Renal cortical epithelial cell (primary cell): ENCODE measurements around the gene EPHA10. TPM values are rescaled to one million over a fixed set of nuclear protein-coding genes. Genes with fewer than 3 reads are reported as not detected.

Experiments
- DNase-seq: peaks from one replicate; pipeline ENCODE4 v3.0.0-alpha.2; 2011; ENCODE audit warnings: low read depth
- total RNA-seq: library from RNA; depleted of rRNA; stranded (reverse); fragments of >200 nt; gene quantifications from 2 replicates; pipeline ENCODE4 v1.2.3, GENCODE V29; 2014

The EPHA10 gene
- total RNA-seq, result 0.05 and 1.0 TPM in 2 replicates

- no peak for DNase-seq
Measured at GRCh38 chr1:37764888-37765441, at the start of gene EPHA10. EPHA10 (minus strand) TSS chr1:37765120; CDS start chr1:37765066, 54 bp downstream.

- no peak for DNase-seq
Measured at GRCh38 chr1:37814252-37814651, 49.3 kb upstream of the EPHA10 start.

- DNase-seq, result no peak
Measured at GRCh38 chr1:37813529-37814145, 48.7 kb upstream of the EPHA10 start.

GRCh38 chr1:37811027-37811655, 46.2 kb upstream of the EPHA10 start:
- peak; percentile 56 for DNase-seq

GRCh38 chr1:37809942-37810341, 45.0 kb upstream of the EPHA10 start:
- no peak for DNase-seq

DNA sequence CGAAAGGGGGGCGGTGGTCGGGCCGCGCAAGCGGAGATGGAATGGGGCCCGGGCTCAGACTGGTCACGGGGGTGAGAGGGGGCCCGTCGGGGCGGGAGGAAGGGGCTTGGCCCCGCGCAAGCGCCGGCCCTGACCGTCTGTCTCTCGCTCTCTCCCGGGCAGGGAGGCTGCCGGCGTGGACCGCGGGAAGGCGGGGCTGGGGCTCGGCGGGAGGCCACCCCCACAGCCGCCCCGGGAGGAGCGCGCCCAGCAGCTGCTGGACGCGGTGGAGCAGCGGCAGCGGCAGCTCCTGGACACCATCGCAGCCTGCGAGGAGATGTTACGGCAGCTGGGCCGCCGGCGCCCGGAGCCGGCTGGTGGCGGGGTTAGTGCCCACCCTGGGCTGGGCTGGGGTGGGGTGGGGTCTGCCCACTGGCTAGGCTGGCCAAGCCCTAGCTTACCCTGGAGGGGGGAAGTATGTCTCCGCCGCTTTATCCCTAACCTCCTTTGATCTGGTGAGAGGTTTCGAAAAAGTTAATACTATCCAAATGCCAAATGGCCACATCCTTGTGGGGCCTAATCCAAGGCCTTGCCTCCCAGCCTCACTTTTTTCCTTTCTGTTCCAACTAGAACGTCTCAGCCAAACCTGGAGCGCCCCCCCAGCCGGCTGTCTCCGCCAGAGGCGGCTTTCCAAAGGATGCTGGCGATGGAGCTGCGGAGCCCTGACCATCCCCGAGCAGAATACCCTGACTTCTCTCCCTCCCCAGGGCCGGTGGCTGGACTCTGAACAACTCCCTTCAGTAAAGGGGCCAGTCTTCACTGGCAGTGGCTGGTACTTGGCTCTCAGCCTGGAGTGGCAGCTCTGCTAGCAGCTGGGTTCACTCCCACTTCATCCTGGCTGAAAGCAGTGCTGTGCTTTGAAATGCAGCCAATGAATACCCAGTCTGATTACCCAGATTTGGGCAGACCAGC, 43.7 kb upstream of the EPHA10 start:
- DNase-seq, result peak; percentile 39

- peak; percentile 78 for DNase-seq
Measured at GRCh38 chr1:37807555-37808368, 42.8 kb upstream of the EPHA10 start, which contains the start of the genes C1orf122 and YRDC. C1orf122 (plus strand) TSS chr1:37807790; CDS start chr1:37808405, 615 bp downstream. YRDC (minus strand) TSS chr1:37808208; CDS start chr1:37808180, 28 bp downstream.

GRCh38 chr1:37807220-37807554, 42.3 kb upstream of the EPHA10 start:
- no peak for DNase-seq

DNA sequence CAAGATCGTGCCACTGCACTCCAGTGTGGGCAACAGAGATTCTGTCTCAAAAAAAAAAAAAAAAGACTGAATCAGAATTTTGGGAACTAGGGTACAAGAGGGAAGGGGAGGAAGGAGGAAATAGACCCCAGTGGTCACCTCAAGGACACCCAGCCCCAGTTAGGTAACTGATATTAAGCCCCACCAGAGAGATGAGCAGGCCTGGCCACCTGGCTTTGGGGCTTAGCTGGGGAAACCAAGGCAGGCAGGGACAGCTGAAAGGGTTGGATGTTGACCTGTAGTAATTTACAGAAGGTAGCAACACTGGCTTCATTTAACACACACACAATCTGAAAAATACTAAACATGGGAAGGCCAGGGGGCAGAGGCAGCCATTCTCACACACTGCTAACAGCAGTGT, 37.5 kb upstream of the EPHA10 start:
- no peak for DNase-seq

GRCh38 chr1:37797750-37798345, 32.9 kb upstream of the EPHA10 start:
- peak; percentile 49 for DNase-seq

DNA sequence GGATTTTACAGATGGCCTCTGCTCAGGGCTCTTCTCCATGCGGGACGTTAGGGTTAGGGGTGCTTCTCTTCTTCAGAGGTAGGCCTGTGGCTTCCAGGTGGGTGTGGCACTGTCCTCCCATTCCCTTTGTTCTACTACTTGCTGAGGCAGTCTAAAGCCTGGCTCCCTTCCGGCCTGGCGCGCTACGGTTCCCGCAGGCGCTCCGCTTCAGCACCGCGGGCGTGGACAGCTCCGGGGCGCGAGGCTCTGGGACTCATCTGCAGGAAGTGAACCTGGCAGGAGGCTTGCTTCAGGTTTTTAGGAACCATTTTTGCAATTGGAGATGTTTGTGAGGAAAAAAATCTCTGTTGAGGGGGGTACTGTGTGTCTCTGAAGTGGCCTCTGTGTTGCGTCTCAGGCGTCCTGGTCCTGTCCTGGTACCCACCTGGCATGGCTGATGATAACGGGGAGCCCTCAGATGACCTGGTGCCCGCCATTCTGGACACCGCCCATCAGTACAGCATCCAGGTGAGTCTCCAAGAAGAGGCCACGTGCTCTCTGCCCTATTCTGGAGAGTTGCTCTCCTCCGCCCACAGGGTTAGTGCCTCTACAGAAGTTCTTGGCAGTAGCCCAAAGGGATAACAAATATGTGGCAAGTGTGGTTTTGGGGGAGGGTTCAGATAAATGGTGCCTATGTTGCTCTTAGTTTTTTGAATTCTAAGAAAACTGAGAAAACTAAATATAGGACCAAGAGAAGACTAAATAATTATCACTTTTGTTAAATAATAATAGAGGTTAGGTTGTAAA, 30.6 kb upstream of the EPHA10 start:
- DNase-seq, result peak; percentile 13

- DNase-seq, result no peak
Measured at GRCh38 chr1:37794372-37795339, 29.7 kb upstream of the EPHA10 start.

DNA sequence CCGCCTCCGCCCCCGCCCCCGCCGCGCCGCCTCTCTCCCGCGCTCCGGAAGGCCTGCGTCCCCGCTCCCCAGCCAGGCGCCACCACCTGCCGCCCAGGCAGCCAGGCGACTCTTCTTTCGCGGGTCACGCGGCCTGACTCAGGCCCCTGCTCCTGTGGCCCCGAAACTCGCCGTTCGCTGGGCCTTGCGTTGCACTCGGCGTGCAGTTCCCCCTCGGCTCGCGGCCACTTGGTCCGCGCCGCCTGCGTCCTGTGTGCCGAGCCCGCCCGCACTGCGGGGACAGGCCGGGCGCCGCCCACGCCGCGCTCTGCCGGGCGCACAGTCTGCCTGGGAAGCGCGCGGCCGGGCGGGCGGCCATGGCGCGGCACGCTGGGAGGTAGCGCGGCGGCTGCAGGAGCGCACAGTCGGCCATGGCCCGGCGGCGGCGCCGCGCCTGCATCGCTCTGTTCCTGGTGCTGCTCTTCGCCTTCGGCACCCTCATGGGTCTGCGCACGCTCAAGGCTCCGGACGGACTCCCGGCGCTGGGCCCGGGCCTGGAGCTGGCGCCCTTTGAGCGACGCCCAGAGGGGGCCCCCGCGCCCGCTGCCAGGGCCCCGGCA, 29.0 kb upstream of the EPHA10 start, which contains the start of gene MANEAL:
TSS of gene MANEAL (plus strand) at position 75 of the 599 bp plus-strand sequence. CDS start at position 411, 336 bp downstream.
- DNase-seq, result no peak

DNA sequence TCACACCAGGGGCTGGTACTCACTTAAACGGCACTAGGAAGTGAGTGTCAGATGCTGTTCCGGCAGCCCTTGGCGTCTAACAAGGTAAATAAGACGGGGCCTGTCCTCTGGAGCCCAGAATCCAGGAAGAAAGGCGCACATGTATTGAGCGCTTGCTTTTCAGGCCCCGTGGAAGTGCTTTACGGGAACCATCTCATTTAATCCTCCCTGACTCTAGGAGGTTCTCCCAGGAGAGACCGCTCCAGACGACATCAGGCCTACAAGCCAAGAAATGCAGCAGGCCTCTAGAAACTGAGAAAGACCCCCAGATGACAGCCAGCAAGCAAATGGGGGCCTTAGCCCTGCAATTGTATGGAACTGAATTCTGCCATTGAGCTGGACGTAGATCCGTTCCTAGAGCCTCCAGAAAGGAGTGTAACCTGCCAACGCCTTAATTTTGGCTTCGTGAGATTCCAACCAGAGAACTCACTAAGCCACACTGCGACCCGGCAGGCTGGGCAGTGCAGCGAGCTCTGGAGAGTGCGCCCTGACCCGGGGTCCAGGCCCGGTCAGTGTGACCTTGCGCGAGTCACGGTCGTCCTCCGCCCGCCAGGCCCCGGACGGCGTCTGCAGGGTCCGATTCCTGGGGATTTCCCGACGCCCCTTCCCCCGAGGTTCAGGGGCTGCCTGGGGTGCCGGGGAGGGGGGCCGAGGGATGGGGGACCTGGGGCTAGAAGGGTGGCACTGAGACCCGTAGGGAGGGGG, 28.2 kb upstream of the EPHA10 start:
- DNase-seq, result no peak

DNA sequence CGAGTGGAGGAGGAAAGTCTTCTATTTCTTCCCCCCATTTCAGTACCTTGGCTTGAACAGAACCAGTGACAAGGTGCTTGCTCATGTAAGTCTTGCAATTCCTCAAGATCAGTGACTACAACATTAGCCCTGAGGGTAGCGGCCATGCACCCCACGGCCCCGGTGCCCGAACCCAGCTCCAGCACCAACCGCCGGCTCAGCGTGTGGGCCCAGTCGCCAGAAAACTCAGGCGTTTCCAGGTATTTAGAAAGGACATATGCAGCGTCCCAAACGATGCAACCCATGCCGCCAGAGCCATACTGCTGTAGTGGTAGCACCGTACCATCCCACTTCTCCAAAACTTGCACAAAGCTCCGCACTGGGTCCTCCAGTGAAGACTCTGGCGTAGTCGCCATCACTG, 17.6 kb upstream of the EPHA10 start:
- DNase-seq, result no peak

DNA sequence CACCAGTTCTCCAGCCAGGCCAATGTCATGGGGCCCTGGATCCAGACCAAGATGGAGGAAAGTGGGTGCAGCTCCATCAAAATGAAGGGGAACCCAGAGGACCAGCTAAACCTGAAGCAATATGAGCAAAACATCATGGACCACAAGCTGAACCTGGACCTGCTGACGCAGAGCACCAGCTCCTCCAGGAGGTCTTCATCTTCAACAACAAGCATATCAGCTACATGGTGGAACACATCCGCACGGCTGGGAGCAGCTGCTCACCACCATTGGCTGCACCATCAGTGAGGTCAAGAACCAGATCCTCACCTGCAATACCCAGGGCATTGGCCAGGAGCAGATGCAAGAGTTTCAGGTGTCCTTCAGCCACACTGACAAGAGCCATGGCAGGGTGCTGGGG, 13.7 kb upstream of the EPHA10 start:
- no peak for DNase-seq

DNA sequence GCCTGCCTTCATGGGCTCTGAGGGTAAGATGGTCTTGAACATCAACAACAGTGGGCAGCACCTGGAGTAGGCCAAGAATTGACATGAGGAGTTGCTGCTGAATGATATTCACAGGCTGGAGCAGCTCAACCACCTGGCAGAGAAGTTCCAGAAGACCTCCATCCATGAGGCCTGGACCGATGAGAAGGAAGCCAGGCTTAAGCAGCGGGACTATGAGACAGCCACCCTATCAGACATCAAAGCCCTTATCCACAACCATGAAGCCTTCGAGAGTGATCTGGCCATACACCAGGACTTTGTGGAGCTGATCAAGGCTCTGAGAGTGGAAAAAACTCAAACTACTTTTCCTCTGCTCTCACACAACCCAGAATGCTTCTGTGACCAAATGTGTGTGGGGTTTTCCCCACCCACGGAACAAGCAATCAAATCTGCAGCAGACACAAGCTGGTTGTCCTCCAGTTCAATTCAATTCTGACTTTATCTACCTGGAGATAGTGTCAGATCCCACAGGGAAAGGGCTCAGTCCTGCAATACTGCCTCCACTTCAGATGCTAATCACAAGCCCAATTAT, 12.1 kb upstream of the EPHA10 start:
- DNase-seq, result no peak
